ENCODE results near the gene MRC2.
"Not testable (repeated sequence)": the region's sequence is repeated elsewhere in the genome, so short reads cannot be mapped to it uniquely, and the experiment has no call there.

- TF ChIP-seq, protein P1, sequence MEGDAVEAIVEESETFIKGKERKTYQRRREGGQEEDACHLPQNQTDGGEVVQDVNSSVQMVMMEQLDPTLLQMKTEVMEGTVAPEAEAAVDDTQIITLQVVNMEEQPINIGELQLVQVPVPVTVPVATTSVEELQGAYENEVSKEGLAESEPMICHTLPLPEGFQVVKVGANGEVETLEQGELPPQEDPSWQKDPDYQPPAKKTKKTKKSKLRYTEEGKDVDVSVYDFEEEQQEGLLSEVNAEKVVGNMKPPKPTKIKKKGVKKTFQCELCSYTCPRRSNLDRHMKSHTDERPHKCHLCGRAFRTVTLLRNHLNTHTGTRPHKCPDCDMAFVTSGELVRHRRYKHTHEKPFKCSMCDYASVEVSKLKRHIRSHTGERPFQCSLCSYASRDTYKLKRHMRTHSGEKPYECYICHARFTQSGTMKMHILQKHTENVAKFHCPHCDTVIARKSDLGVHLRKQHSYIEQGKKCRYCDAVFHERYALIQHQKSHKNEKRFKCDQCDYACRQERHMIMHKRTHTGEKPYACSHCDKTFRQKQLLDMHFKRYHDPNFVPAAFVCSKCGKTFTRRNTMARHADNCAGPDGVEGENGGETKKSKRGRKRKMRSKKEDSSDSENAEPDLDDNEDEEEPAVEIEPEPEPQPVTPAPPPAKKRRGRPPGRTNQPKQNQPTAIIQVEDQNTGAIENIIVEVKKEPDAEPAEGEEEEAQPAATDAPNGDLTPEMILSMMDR (IDR thresholded peaks at IDR 0.05): not testable (repeated sequence)
- TF ChIP-seq EP300 (IDR thresholded peaks at IDR 0.05): not testable (repeated sequence)
Measured at GRCh38 chr17:62698459-62698858, 71.0 kb downstream of the MRC2 start.

Data from gastroesophageal sphincter (tissue), 3 donors.